ENCODE measurements around the gene DUOX2. TPM values are rescaled to one million over a fixed set of nuclear protein-coding genes. Genes with fewer than 3 reads are reported as not detected.

Gene DUOX2
- polyA plus RNA-seq, 1 donor from 2014 or later = not detected

- TF ChIP-seq SMC3 (conservative IDR thresholded peaks at IDR 0.05; ENCODE audit: poor library complexity) (no peak), EZH2 (IDR thresholded peaks at IDR 0.05; ENCODE audit: borderline replicate concordance, insufficient read depth, low read length, poor library complexity, severe bottlenecking) (no peak), RAD21 (conservative IDR thresholded peaks at IDR 0.05) (no peak), MXI1 (conservative IDR thresholded peaks at IDR 0.05; ENCODE audit: poor library complexity, severe bottlenecking) (no peak), POLR2AphosphoS5 (IDR thresholded peaks at IDR 0.05) (no peak), EP300 (conservative IDR thresholded peaks at IDR 0.05; ENCODE audit: poor library complexity, severe bottlenecking) (no peak), TAF1 (IDR thresholded peaks at IDR 0.05; ENCODE audit: low read depth) (no peak)
- TF ChIP-seq, protein P1, sequence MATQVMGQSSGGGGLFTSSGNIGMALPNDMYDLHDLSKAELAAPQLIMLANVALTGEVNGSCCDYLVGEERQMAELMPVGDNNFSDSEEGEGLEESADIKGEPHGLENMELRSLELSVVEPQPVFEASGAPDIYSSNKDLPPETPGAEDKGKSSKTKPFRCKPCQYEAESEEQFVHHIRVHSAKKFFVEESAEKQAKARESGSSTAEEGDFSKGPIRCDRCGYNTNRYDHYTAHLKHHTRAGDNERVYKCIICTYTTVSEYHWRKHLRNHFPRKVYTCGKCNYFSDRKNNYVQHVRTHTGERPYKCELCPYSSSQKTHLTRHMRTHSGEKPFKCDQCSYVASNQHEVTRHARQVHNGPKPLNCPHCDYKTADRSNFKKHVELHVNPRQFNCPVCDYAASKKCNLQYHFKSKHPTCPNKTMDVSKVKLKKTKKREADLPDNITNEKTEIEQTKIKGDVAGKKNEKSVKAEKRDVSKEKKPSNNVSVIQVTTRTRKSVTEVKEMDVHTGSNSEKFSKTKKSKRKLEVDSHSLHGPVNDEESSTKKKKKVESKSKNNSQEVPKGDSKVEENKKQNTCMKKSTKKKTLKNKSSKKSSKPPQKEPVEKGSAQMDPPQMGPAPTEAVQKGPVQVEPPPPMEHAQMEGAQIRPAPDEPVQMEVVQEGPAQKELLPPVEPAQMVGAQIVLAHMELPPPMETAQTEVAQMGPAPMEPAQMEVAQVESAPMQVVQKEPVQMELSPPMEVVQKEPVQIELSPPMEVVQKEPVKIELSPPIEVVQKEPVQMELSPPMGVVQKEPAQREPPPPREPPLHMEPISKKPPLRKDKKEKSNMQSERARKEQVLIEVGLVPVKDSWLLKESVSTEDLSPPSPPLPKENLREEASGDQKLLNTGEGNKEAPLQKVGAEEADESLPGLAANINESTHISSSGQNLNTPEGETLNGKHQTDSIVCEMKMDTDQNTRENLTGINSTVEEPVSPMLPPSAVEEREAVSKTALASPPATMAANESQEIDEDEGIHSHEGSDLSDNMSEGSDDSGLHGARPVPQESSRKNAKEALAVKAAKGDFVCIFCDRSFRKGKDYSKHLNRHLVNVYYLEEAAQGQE (IDR thresholded peaks at IDR 0.05; ENCODE audit: borderline replicate concordance) = no peak
- TF ChIP-seq, protein P2, sequence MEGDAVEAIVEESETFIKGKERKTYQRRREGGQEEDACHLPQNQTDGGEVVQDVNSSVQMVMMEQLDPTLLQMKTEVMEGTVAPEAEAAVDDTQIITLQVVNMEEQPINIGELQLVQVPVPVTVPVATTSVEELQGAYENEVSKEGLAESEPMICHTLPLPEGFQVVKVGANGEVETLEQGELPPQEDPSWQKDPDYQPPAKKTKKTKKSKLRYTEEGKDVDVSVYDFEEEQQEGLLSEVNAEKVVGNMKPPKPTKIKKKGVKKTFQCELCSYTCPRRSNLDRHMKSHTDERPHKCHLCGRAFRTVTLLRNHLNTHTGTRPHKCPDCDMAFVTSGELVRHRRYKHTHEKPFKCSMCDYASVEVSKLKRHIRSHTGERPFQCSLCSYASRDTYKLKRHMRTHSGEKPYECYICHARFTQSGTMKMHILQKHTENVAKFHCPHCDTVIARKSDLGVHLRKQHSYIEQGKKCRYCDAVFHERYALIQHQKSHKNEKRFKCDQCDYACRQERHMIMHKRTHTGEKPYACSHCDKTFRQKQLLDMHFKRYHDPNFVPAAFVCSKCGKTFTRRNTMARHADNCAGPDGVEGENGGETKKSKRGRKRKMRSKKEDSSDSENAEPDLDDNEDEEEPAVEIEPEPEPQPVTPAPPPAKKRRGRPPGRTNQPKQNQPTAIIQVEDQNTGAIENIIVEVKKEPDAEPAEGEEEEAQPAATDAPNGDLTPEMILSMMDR (IDR thresholded peaks at IDR 0.05; ENCODE audit: poor library complexity, severe bottlenecking) = no peak
- no peaks in the 10 kb centered on the region for H3K79me2 ChIP-seq (replicated peaks; ENCODE audit: insufficient read depth, low read length)
- H4K20me1 ChIP-seq (ENCODE audit: insufficient read depth) = no peaks in the 10 kb centered on the region
- H3K4me3 ChIP-seq (ENCODE audit: low read length) = peak overlapping the region; percentile 57
- H3K27me3 ChIP-seq (ENCODE audit: insufficient read depth, low read depth, low read length) = peaks cover 80% of the 10 kb centered on the region
- no peaks in the 10 kb centered on the region for H3K9me2 ChIP-seq (ENCODE audit: insufficient read depth, low read length)
- no peak overlapping the region for H3K4me2 ChIP-seq (ENCODE audit: low read length)
- H3K9ac ChIP-seq (ENCODE audit: low read length) = no peak overlapping the region
- no peak overlapping the region for H2AFZ ChIP-seq (ENCODE audit: low read depth, low read length)
- no peaks in the 10 kb centered on the region for H3K36me3 ChIP-seq (ENCODE audit: insufficient read depth, low read length)
- no peaks in the 10 kb centered on the region for H3F3A ChIP-seq (ENCODE audit: insufficient read depth, low read length, poor library complexity, severe bottlenecking)
- H3K9me3 ChIP-seq (ENCODE audit: low read length) = no peaks in the 10 kb centered on the region
- H3K27ac ChIP-seq (ENCODE audit: low read length) = no peak overlapping the region
These were observed 746 bp upstream of the DUOX2 start for GRCh38 chr15:45114751-45115085.

DNA sequence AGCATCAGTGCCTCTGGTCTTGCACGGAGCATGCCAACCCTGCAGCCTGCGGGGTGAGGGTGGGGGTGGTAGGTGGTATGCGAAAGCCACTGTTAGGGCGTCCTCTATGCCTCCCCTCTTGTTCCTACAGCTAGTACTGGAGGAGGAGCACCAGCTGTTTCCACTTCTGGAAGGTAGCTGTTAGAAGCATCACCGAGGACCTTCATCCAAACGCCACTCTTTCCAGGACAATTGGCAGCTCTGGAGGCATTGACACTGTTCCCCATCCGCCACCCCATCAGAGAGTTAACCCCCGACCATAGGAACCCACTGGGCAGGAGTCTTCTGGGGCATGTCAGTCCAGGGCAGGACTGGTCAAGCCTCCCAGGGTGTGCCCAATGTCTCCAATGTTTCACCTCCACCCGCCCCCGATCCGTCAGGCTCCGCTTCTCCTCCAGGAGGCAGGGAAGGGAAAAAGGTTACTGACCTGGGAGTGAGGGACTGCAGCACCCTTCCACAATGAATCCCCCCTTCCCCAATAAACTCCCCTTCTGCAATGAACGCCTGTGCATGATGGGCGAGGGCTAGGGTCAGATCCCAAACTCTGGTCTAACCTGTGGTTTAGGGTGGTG, 487 bp downstream of the DUOX2 start:
- Histone ChIP-seq H3K9me2 (ENCODE audit: insufficient read depth, low read length) (no peaks in the 10 kb centered on the region), H3K79me2 (replicated peaks; ENCODE audit: insufficient read depth, low read length) (no peaks in the 10 kb centered on the region), H3K27me3 (ENCODE audit: insufficient read depth, low read depth, low read length) (peaks cover 92% of the 10 kb centered on the region), H4K20me1 (ENCODE audit: insufficient read depth) (no peaks in the 10 kb centered on the region), H3F3A (ENCODE audit: insufficient read depth, low read length, poor library complexity, severe bottlenecking) (no peaks in the 10 kb centered on the region), H3K36me3 (ENCODE audit: insufficient read depth, low read length) (no peaks in the 10 kb centered on the region), H2AFZ (ENCODE audit: low read depth, low read length) (no peak overlapping the region), H3K9ac (ENCODE audit: low read length) (no peak overlapping the region), H3K4me3 (ENCODE audit: low read length) (peak overlapping the region; percentile 60), H3K4me2 (ENCODE audit: low read length) (no peak overlapping the region), H3K9me3 (ENCODE audit: low read length) (no peaks in the 10 kb centered on the region), H3K27ac (ENCODE audit: low read length) (no peak overlapping the region)
- TF ChIP-seq, protein P2 (IDR thresholded peaks at IDR 0.05; ENCODE audit: poor library complexity, severe bottlenecking) = peak; percentile 7
- no peak for TF ChIP-seq SMC3 (conservative IDR thresholded peaks at IDR 0.05; ENCODE audit: poor library complexity)
- no peak for TF ChIP-seq TAF1 (IDR thresholded peaks at IDR 0.05; ENCODE audit: low read depth)
- TF ChIP-seq, protein P1 (IDR thresholded peaks at IDR 0.05; ENCODE audit: borderline replicate concordance) = no peak
- no peak for TF ChIP-seq MXI1 (conservative IDR thresholded peaks at IDR 0.05; ENCODE audit: poor library complexity, severe bottlenecking)
- peak; percentile 23 for TF ChIP-seq EZH2 (IDR thresholded peaks at IDR 0.05; ENCODE audit: borderline replicate concordance, insufficient read depth, low read length, poor library complexity, severe bottlenecking)
- no peak for TF ChIP-seq POLR2AphosphoS5 (IDR thresholded peaks at IDR 0.05)
- no peak for TF ChIP-seq EP300 (conservative IDR thresholded peaks at IDR 0.05; ENCODE audit: poor library complexity, severe bottlenecking)
